ENCODE measurements around the gene ASXL1.

ASXL1 gene

GRCh38 chr20:32468313-32468640 lies 110.1 kb downstream of the ASXL1 start:
- DNase-seq, result no peak

GRCh38 chr20:32468860-32469259 lies 110.7 kb downstream of the ASXL1 start:
- DNase-seq, result no peak

GRCh38 chr20:32470025-32470861 lies 112.1 kb downstream of the ASXL1 start:
- DNase-seq, result no peak

GRCh38 chr20:32470940-32471339 lies 112.8 kb downstream of the ASXL1 start:
- no peak for DNase-seq

GRCh38 chr20:32472581-32473207 lies 114.6 kb downstream of the ASXL1 start:
- DNase-seq, result no peak

GRCh38 chr20:32473231-32474008 lies 115.3 kb downstream of the ASXL1 start:
- no peak for DNase-seq

GRCh38 chr20:32474009-32474716 lies 116.0 kb downstream of the ASXL1 start:
- no peak for DNase-seq

GRCh38 chr20:32474717-32474966 lies 116.5 kb downstream of the ASXL1 start:
- no peak for DNase-seq

- no peak for DNase-seq
These were observed 117.1 kb downstream of the ASXL1 start for GRCh38 chr20:32474967-32475811.

- no peak for DNase-seq
These were observed 118.8 kb downstream of the ASXL1 start for GRCh38 chr20:32476684-32477593.

GRCh38 chr20:32477594-32478512 lies 119.7 kb downstream of the ASXL1 start:
- DNase-seq, result no peak

GRCh38 chr20:32478576-32478975 lies 120.4 kb downstream of the ASXL1 start:
- DNase-seq, result no peak

GRCh38 chr20:32479012-32479411 lies 120.9 kb downstream of the ASXL1 start:
- DNase-seq, result no peak

- DNase-seq, result no peak
These were observed 121.6 kb downstream of the ASXL1 start for GRCh38 chr20:32479697-32480171.

- no peak for DNase-seq
These were observed 122.5 kb downstream of the ASXL1 start for GRCh38 chr20:32480371-32481241.

GRCh38 chr20:32481311-32482142 lies 123.4 kb downstream of the ASXL1 start:
- no peak for DNase-seq

GRCh38 chr20:32482143-32482441 lies 124.0 kb downstream of the ASXL1 start:
- no peak for DNase-seq

Measured in NCI-H345 (cell line).